Neural progenitor cell (in vitro differentiated cells): ENCODE data around the gene CMTM1. TPM values are rescaled to one million over a fixed set of nuclear protein-coding genes. Genes with fewer than 3 reads are reported as not detected.
"Not testable (repeated sequence)": the region's sequence is repeated elsewhere in the genome, so short reads cannot be mapped to it uniquely, and the experiment has no call there.

Experiments
- DNase-seq: peaks from one replicate; pipeline ENCODE4 v3.0.0-alpha.2; 2016; ENCODE audit warnings: low spot score
- H2AFZ ChIP-seq: fragments of 200-600 bp; sonication (generic); replicated peaks from 2 replicates; pipeline ENCODE4 v1.6.1; 2016; ENCODE audit warnings: antibody characterized with exemption
- H3F3A ChIP-seq: fragments of 200-600 bp; sonication (generic); 2 replicates; pipeline ENCODE4 v1.6.1; 2016; ENCODE audit warnings: antibody characterized with exemption, low read depth
- H3K27ac ChIP-seq: fragments of 200-600 bp; sonication (generic); 2 replicates; pipeline ENCODE4 v1.5.1; 2016; ENCODE audit warnings: mild to moderate bottlenecking
- H3K27me3 ChIP-seq: fragments of 200-600 bp; sonication (generic); 2 replicates; pipeline ENCODE4 v1.6.1; 2016; ENCODE audit warnings: mild to moderate bottlenecking, moderate library complexity
- H3K36me3 ChIP-seq: fragments of 200-600 bp; sonication (generic); 2 replicates; pipeline ENCODE4 v1.5.1; 2016
- H3K4me1 ChIP-seq: fragments of 200-600 bp; sonication (generic); 2 replicates; pipeline ENCODE4 v1.6.1; 2016; ENCODE audit warnings: mixed run types
- H3K4me2 ChIP-seq: fragments of 200-600 bp; sonication (generic); 2 replicates; pipeline ENCODE4 v1.6.1; 2016
- H3K4me3 ChIP-seq: fragments of 200-600 bp; sonication (generic); 2 replicates; pipeline ENCODE4 v1.5.1; 2016
- H3K79me2 ChIP-seq: fragments of 200-600 bp; sonication (generic); 2 replicates; pipeline ENCODE4 v1.6.1; 2016; ENCODE audit warnings: low read depth
- H3K9ac ChIP-seq: fragments of 200-600 bp; sonication (generic); 2 replicates; pipeline ENCODE4 v1.6.1; 2016
- H3K9me3 ChIP-seq: fragments of 200-600 bp; sonication (generic); 2 replicates; pipeline ENCODE4 v1.5.1; 2016; ENCODE audit warnings: low read depth
- H4K20me1 ChIP-seq: fragments of 200-600 bp; sonication (generic); 2 replicates; pipeline ENCODE4 v1.6.1; 2016; ENCODE audit warnings: low read depth
- H3K27ac Mint-ChIP-seq: 3 replicates; pipeline ENCODE4 v1.8.0; 2021; ENCODE audit warnings: mixed read lengths
- H3K27me3 Mint-ChIP-seq: 2 replicates; pipeline ENCODE4 v1.8.0; 2022; ENCODE audit warnings: low read depth, mild to moderate bottlenecking, inconsistent platforms, moderate library complexity, mixed read lengths; ENCODE audit not compliant: insufficient read depth
- H3K36me3 Mint-ChIP-seq: 3 replicates; pipeline ENCODE4 v1.8.0; 2021; ENCODE audit warnings: mixed read lengths
- H3K4me1 Mint-ChIP-seq: 3 replicates; pipeline ENCODE4 v1.8.0; 2021; ENCODE audit warnings: mixed read lengths
- H3K4me3 Mint-ChIP-seq: 3 replicates; pipeline ENCODE4 v1.8.0; 2021; ENCODE audit warnings: mild to moderate bottlenecking, moderate library complexity, mixed read lengths
- H3K9me3 Mint-ChIP-seq: 3 replicates; pipeline ENCODE4 v1.8.0; 2020; ENCODE audit warnings: mixed read lengths
- EZH2 ChIP-seq: fragments of 200-600 bp; sonication (generic); IDR thresholded peaks from 2 replicates; pipeline ENCODE4 v1.6.1; 2017; ENCODE audit warnings: antibody characterized with exemption, mild to moderate bottlenecking, moderate library complexity
- EZH2phosphoT487 ChIP-seq: fragments of 200-600 bp; sonication (generic); IDR thresholded peaks from 2 replicates; pipeline ENCODE4 v1.6.1; 2017; ENCODE audit warnings: antibody characterized with exemption
- total RNA-seq: library from RNA; depleted of rRNA; stranded (reverse); fragments of >200 nt; gene quantifications from 2 replicates; pipeline ENCODE4 v1.2.3, GENCODE V29; 2015; ENCODE audit warnings: low replicate concordance
- TF ChIP-seq, protein P1 (sequence below): fragments of 200-600 bp; sonication (generic); IDR thresholded peaks from 2 replicates; pipeline ENCODE4 v1.5.1; 2017; ENCODE audit warnings: antibody characterized with exemption, mild to moderate bottlenecking

The CMTM1 gene
- total RNA-seq, 1 donor from 2014 or later, result not detected

DNA sequence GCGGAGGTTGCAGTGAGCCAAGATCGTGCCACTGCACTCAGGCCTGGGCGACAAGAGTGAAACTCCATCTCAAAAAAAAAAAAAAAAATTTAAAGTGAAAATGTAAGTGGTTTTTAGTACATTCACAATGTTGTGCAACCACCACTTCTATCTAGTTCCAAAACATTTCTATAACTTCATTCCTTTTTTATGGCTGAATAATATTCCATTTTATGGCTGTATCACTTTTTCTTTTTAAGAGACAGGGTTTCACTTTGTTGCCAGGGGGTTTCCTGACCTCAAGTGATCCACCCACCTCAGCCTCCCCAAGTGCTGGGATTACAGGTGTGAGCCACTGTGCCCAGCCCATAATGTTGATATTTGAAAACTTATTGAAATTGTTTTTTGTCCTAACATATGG, 26.6 kb downstream of the CMTM1 start:
- Histone ChIP-seq H2AFZ (no peak overlapping the region), H3F3A (no peaks in the 10 kb centered on the region), H3K4me1 (no peaks in the 10 kb centered on the region), H3K9ac (no peak overlapping the region), H3K4me3 (no peak overlapping the region), H3K27ac (no peak overlapping the region), H3K4me2 (no peak overlapping the region), H4K20me1 (no peaks in the 10 kb centered on the region), H3K36me3 (no peaks in the 10 kb centered on the region), H3K9me3 (no peaks in the 10 kb centered on the region), H3K79me2 (no peaks in the 10 kb centered on the region), H3K27me3 (no peaks in the 10 kb centered on the region)
- Mint-ChIP-seq H3K9me3 (no peaks in the 10 kb centered on the region), H3K36me3 (no peaks in the 10 kb centered on the region), H3K4me3 (no peak overlapping the region), H3K27me3 (peaks cover 6% of the 10 kb centered on the region), H3K27ac (no peak overlapping the region), H3K4me1 (peaks cover 3% of the 10 kb centered on the region)
- DNase-seq, result no peak
- TF ChIP-seq, protein P1, sequence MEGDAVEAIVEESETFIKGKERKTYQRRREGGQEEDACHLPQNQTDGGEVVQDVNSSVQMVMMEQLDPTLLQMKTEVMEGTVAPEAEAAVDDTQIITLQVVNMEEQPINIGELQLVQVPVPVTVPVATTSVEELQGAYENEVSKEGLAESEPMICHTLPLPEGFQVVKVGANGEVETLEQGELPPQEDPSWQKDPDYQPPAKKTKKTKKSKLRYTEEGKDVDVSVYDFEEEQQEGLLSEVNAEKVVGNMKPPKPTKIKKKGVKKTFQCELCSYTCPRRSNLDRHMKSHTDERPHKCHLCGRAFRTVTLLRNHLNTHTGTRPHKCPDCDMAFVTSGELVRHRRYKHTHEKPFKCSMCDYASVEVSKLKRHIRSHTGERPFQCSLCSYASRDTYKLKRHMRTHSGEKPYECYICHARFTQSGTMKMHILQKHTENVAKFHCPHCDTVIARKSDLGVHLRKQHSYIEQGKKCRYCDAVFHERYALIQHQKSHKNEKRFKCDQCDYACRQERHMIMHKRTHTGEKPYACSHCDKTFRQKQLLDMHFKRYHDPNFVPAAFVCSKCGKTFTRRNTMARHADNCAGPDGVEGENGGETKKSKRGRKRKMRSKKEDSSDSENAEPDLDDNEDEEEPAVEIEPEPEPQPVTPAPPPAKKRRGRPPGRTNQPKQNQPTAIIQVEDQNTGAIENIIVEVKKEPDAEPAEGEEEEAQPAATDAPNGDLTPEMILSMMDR, result no peak
- no peak for TF ChIP-seq EZH2phosphoT487
- no peak for TF ChIP-seq EZH2

DNA sequence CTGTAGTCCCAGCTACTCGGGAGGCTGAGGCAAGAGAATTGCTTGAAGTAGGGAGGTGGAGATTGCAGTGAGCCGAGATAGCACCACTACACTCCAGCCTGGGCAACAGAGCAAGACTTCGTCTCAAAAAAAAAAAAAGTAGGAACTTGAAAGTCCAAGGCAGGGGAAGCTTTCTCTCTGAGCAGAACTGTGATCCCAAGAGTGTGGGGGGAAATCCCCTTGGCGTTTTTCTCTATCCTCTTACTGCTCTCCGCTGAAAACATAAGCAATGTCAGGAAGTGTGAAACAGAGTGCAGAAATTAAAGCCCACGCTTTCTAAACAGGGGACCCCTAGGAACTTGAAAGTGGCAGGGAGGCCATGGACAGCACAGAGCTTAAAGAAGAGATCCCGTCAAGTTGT, 28.5 kb downstream of the CMTM1 start:
- no peaks in the 10 kb centered on the region for H3K9me3 ChIP-seq
- no peak for DNase-seq
- no peaks in the 10 kb centered on the region for H3K36me3 Mint-ChIP-seq
- peaks cover 3% of the 10 kb centered on the region for H3K4me1 Mint-ChIP-seq
- H3K36me3 ChIP-seq, result no peaks in the 10 kb centered on the region
- no peak overlapping the region for H3K27ac ChIP-seq
- H3K4me3 ChIP-seq, result no peak overlapping the region
- no peaks in the 10 kb centered on the region for H3K4me1 ChIP-seq
- peaks cover 8% of the 10 kb centered on the region for H3K27me3 Mint-ChIP-seq
- H2AFZ ChIP-seq, result no peak overlapping the region
- H3K9ac ChIP-seq, result no peak overlapping the region
- no peak overlapping the region for H3K4me3 Mint-ChIP-seq
- H3K27ac Mint-ChIP-seq, result no peak overlapping the region
- no peaks in the 10 kb centered on the region for H3F3A ChIP-seq
- H3K4me2 ChIP-seq, result no peak overlapping the region
- H3K27me3 ChIP-seq, result no peaks in the 10 kb centered on the region
- TF ChIP-seq, protein P1, result no peak
- TF ChIP-seq EZH2, result no peak
- TF ChIP-seq EZH2phosphoT487, result no peak
- no peaks in the 10 kb centered on the region for H3K79me2 ChIP-seq
- H4K20me1 ChIP-seq, result no peaks in the 10 kb centered on the region
- no peaks in the 10 kb centered on the region for H3K9me3 Mint-ChIP-seq

DNA sequence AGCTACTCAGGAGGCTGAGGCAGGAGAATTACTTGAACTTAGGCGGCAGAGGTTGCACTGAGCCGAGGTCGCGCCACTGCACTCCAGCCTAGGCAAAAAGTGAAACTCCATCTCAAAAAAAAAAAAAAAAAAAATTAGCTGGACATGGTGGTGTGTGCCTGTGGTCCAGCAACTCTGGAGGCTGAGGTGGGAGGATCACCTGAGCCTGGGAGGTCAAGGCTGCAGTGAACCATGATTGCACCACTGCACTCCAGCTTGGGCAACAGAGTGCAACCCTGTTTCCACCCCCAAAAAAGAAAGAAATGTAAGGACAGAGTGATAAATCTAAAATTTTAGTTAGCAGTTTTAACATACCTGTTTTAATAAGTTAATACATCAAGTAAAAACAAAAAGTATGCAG, 30.3 kb downstream of the CMTM1 start:
- H3K27ac ChIP-seq, H3K36me3 Mint-ChIP-seq, H4K20me1 ChIP-seq, H3K4me3 Mint-ChIP-seq, H3K9me3 ChIP-seq, H3K27me3 ChIP-seq, H3K4me1 Mint-ChIP-seq, H3K4me2 ChIP-seq, H3K9me3 Mint-ChIP-seq, H3K36me3 ChIP-seq, H3K4me1 ChIP-seq, H3K27ac Mint-ChIP-seq, H2AFZ ChIP-seq, H3K4me3 ChIP-seq, H3F3A ChIP-seq, DNase-seq, H3K9ac ChIP-seq, H3K79me2 ChIP-seq: not testable (repeated sequence)
- H3K27me3 Mint-ChIP-seq, result peaks cover 10% of the 10 kb centered on the region

DNA sequence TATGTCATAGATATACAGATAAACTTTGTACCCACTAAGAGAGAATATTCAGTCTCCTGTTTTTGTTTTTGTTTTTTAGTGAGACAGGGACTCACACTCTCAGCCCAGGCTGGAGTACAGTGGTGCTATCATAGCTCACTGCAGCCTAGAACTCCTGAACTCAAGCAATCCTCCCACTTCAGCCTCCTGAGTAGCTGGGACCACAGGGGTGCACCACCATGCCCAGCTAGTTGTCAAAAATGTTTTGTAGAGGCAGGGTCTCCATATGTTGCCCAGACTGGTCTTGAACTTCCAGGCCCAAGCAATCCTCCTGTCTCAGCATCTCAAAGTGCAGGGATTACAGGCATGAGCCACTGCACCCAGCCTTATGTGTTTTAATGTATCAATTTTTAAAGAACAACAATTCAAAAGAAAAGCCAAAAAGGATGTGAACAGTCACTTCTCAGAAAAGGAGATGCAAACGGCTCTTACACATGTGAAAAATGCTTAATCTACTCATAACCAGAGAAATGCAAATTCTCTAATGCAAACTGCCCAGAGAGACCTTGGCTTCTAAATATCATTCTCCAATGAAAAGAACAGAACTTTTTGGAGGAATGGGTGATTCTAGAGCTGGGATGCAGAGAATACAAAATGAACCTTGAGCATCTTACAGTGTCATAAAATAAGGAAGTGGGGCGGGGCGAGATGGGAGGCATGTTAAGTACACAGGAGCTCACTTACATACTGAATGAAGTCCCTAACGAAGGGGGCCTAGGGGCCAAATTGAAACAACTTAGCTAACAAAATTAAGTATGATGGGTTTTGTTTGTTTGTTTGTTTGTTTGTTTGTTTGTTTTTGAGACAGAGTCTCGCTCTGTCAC, 31.0 kb downstream of the CMTM1 start:
- Histone ChIP-seq H4K20me1 (no peaks in the 10 kb centered on the region), H3K36me3 (no peaks in the 10 kb centered on the region), H3K9me3 (no peaks in the 10 kb centered on the region), H3K4me2 (no peak overlapping the region), H3K4me1 (no peaks in the 10 kb centered on the region), H2AFZ (no peak overlapping the region), H3K4me3 (no peak overlapping the region), H3K79me2 (no peaks in the 10 kb centered on the region), H3K27ac (no peak overlapping the region), H3F3A (no peaks in the 10 kb centered on the region), H3K9ac (no peak overlapping the region), H3K27me3 (no peaks in the 10 kb centered on the region)
- no peak overlapping the region for H3K27ac Mint-ChIP-seq
- H3K9me3 Mint-ChIP-seq, result no peaks in the 10 kb centered on the region
- DNase-seq, result no peak
- TF ChIP-seq, protein P1, result no peak
- no peak for TF ChIP-seq EZH2
- no peak for TF ChIP-seq EZH2phosphoT487
- H3K4me1 Mint-ChIP-seq, result no peaks in the 10 kb centered on the region
- H3K36me3 Mint-ChIP-seq, result no peaks in the 10 kb centered on the region
- peaks cover 9% of the 10 kb centered on the region for H3K27me3 Mint-ChIP-seq
- H3K4me3 Mint-ChIP-seq, result no peak overlapping the region
